GM10248 (cell line): ENCODE data around the gene KLK5.

Experiments used
- CTCF ChIA-PET: fragments of 300-600 bp; sonication (Branson Sonifier 250); formaldehyde crosslinking; extraction: SDS; loops from one replicate; lab custom pipeline; 2021; ENCODE audit warnings: antibody characterized with exemption; lab: Yijun Ruan, JAX
- POLR2A ChIA-PET: fragments of 350-650 bp; sonication (Branson Sonifier 250); formaldehyde crosslinking; extraction: SDS; loops from one replicate; lab custom pipeline; 2020; ENCODE audit warnings: antibody characterized with exemption; lab: Yijun Ruan, JAX
- DNase-seq: peaks from one replicate; pipeline ENCODE4 v3.0.0; 2012; ENCODE audit errors: extremely low spot score
- TF ChIP-seq, protein P1 (sequence below): IDR thresholded peaks from 2 replicates; pipeline ENCODE4 v1.5.1; 2012; ENCODE audit warnings: mild to moderate bottlenecking, low read depth; ENCODE audit errors: extremely low read depth, missing control alignments, control extremely low read depth

The KLK5 gene

GRCh38 chr19:50928831-50929230 is 24.0 kb downstream of the KLK5 start:
- ChIA-PET POLR2A (no interaction called here), CTCF (no interaction called here)
- TF ChIP-seq, protein P1, sequence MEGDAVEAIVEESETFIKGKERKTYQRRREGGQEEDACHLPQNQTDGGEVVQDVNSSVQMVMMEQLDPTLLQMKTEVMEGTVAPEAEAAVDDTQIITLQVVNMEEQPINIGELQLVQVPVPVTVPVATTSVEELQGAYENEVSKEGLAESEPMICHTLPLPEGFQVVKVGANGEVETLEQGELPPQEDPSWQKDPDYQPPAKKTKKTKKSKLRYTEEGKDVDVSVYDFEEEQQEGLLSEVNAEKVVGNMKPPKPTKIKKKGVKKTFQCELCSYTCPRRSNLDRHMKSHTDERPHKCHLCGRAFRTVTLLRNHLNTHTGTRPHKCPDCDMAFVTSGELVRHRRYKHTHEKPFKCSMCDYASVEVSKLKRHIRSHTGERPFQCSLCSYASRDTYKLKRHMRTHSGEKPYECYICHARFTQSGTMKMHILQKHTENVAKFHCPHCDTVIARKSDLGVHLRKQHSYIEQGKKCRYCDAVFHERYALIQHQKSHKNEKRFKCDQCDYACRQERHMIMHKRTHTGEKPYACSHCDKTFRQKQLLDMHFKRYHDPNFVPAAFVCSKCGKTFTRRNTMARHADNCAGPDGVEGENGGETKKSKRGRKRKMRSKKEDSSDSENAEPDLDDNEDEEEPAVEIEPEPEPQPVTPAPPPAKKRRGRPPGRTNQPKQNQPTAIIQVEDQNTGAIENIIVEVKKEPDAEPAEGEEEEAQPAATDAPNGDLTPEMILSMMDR = no peak
- no peak for DNase-seq

- POLR2A ChIA-PET = no interaction called here
- DNase-seq = no peak
- TF ChIP-seq, protein P1 = no peak
- CTCF ChIA-PET = interaction anchor here (1.1 kb wide), 1 partner anchor 132 kb away, joined by 4 read pairs; no protein-coding TSS in a partner anchor
Observed at GRCh38 chr19:50926144-50926543, 26.7 kb downstream of the KLK5 start.

GRCh38 chr19:50925734-50926133 is 27.1 kb downstream of the KLK5 start:
- no peak for DNase-seq
- ChIA-PET POLR2A (no interaction called here), CTCF (interaction anchor here (1.1 kb wide), 1 partner anchor 131 kb away, joined by 4 read pairs; no protein-coding TSS in a partner anchor)
- TF ChIP-seq, protein P1 = no peak

DNA sequence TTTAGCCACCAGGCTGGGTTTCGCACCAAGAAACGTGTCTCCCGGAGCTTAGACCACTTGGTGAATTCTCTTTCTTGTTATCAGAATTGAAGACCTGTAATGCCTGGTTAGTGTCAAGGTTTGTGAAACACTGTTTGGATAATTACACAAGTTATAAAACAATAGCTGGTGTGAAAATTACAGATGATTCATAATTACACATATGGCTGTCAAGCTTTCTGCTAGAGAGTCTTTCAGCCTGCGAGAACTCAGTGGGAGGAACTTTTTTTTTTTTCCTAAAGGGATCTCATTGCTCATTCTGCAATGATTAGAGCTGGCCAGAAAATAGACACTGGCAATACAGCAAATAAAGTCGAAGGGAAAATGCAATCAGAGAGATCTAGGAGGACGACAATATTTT is 28.3 kb downstream of the KLK5 start:
- CTCF ChIA-PET = interaction anchor here (0.7 to 1.1 kb wide), 3 partner anchors 10 to 557 kb away, joined by 3 to 4 read pairs (median 3); no protein-coding TSS in a partner anchor
- TF ChIP-seq, protein P1 = no peak
- POLR2A ChIA-PET = no interaction called here
- no peak for DNase-seq

DNA sequence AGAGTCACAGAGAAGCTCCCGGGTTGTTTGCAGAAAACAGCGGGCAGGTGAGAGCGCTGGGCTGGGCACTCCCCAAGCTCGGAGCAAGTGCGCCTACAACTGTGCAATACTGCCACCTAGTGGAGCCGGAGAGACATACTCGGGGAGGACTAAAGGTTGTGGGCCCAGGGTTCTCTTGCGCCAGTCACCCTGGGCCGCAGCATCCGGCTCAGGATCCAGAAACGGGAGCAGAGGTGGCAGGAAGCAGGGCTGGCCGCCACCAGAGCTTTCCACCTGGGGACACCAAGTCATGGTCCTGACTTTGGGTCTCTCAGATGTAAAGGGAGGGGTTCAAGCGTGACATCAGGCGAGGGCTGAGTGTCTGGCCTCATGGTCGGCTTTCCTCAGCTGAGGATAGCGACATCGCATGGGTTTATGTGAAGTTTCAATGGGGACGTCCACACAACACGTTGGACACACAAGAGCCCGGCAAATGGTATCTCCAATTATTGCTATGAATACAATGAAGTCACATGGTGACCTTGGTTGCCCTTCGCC is 30.5 kb downstream of the KLK5 start:
- peak; percentile 89 for DNase-seq
- ChIA-PET CTCF (interaction anchor here (0.6 to 3.2 kb wide), 64 partner anchors 8 to 632 kb away, joined by 3 to 64 read pairs (median 4); partner anchors contain the start of genes ACP4, JOSD2, KLK3 and KLK4), POLR2A (interaction anchor here (1.0 to 1.2 kb wide), 4 partner anchors 117 to 132 kb away, joined by 3 to 6 read pairs (median 4); partner anchors contain the start of gene ACP4)
- TF ChIP-seq, protein P1 = peak; percentile 89

DNA sequence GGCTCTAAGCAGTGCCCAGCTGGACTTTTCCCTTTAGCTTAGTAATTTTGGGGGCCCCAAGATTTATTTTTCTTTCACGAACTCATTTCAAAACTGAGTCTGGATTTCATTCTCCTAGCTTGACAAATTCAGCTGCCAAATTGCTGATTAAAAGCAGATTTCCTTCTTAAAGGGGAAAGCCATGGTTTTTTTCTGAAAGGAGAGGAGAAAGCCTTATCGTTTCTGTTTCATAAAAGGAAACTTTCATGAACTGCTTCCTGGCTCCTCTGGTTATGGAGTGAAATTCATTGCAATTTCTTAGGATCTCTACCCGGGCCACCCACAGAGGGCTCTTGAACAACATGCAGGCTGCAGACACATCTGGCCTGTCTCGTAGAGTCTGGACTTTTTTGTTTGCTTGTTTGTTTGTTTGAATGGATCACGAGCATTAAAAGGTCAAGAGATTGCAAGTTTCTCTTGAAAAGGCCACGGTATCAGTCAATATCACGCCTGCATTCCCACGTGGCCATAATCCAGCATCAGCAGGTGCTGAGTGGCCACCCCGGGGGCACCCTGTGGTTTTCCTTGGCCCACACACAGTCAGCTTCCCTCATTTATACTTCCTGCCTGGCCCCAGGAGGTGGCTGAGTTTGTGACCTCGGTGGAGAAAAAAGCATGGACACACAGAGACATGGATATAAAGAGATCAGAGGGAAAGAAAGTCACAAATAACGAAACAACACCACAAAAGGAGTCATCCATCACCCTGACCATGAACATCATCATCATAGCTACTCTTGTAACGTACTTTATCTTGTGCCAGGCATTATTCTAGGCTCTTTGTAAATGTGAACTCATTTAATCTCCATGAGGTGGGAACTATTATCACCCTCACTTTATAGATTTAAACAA is 31.2 kb downstream of the KLK5 start:
- no peak for DNase-seq
- TF ChIP-seq, protein P1 = no peak
- ChIA-PET POLR2A (interaction anchor here (1.0 to 1.2 kb wide), 4 partner anchors 117 to 131 kb away, joined by 3 to 6 read pairs (median 4); partner anchors contain the start of gene ACP4), CTCF (interaction anchor here (0.6 to 3.2 kb wide), 65 partner anchors 9 to 631 kb away, joined by 3 to 64 read pairs (median 4); partner anchors contain the start of genes ACP4, JOSD2, KLK3 and KLK4)
